Measurements from ENCODE around the gene ING5.

GRCh38 chr2:241743620-241744019, 41.8 kb downstream of the ING5 start:
- TF ChIP-seq EZH2 (IDR thresholded peaks at IDR 0.05) (no peak), CTCF (IDR thresholded peaks at IDR 0.05 in 2 of 3, conservative IDR thresholded peaks at IDR 0.05 in 1 of 3; ENCODE audit: borderline replicate concordance in 1 of 3, insufficient read depth in 1 of 3, low read depth in 2 of 3, low read length in 2 of 3) (no peak), POLR2A (IDR thresholded peaks at IDR 0.05; ENCODE audit: borderline replicate concordance, extremely low read depth, insufficient read depth, insufficient read length) (no peak), REST (IDR thresholded peaks at IDR 0.05; ENCODE audit: low read depth) (no peak), JUND (IDR thresholded peaks at IDR 0.05) (no peak), MAX (IDR thresholded peaks at IDR 0.05) (no peak), RAD21 (IDR thresholded peaks at IDR 0.05; ENCODE audit: low read depth) (no peak), EZH2phosphoT487 (IDR thresholded peaks at IDR 0.05; ENCODE audit: borderline replicate concordance) (no peak), TCF7L2 (IDR thresholded peaks at IDR 0.05; ENCODE audit: borderline replicate concordance, extremely low read depth, insufficient read depth, insufficient read length) (no peak), YY1 (IDR thresholded peaks at IDR 0.05; ENCODE audit: extremely low read depth, insufficient replicate concordance, low read depth, low read length) (no peak), ZNF274 (IDR thresholded peaks at IDR 0.05; ENCODE audit: low read depth, low read length) (no peak), POLR2AphosphoS5 (IDR thresholded peaks at IDR 0.05; ENCODE audit: low read depth, low read length) (no peak)
